BLaER1 treated with 17β-estradiol and CSF1 and Interleukin-3, amounts not matched to agents 10 nM and 100 nM (cell line): ENCODE results near the gene FGD3.

Experiments
- H3K27ac ChIP-seq, 11 experiments: shearing (Covaris generic); formaldehyde crosslinking; 2 replicates each; pipeline ENCODE4 v1.8.1; 2022
- H3K27me3 ChIP-seq, 11 experiments: shearing (Covaris generic); formaldehyde crosslinking; 2 replicates each; pipeline ENCODE4 v1.8.1; 2022
- H3K36me3 ChIP-seq, 11 experiments: shearing (Covaris generic); formaldehyde crosslinking; 2 replicates each; pipeline ENCODE4 v1.8.1; 2022
- H3K4me1 ChIP-seq, 10 experiments: shearing (Covaris generic); formaldehyde crosslinking; 2 replicates each; pipeline ENCODE4 v1.8.1; 2022
- H3K4me2 ChIP-seq, 11 experiments: shearing (Covaris generic); formaldehyde crosslinking; 2 replicates each; pipeline ENCODE4 v1.8.1; 2022
- H3K4me3 ChIP-seq, 10 experiments: shearing (Covaris generic); formaldehyde crosslinking; 2 replicates each; pipeline ENCODE4 v1.8.1; 2022
- H3K9ac ChIP-seq, 11 experiments: shearing (Covaris generic); formaldehyde crosslinking; 2 replicates each; pipeline ENCODE4 v1.8.1; 2022
- H3K9me3 ChIP-seq, 11 experiments: shearing (Covaris generic); formaldehyde crosslinking; replicated peaks in 1 of 11; 2 replicates each; pipeline ENCODE4 v1.8.1; 2022
- H4K20me1 ChIP-seq, 11 experiments: shearing (Covaris generic); formaldehyde crosslinking; 2 replicates each; pipeline ENCODE4 v1.8.1; 2022
- Cebpa-rat ChIP-seq, 11 experiments: shearing (Covaris generic); IDR thresholded peaks; 2 replicates each; pipeline ENCODE4 v1.8.1; 2022

Gene FGD3

DNA sequence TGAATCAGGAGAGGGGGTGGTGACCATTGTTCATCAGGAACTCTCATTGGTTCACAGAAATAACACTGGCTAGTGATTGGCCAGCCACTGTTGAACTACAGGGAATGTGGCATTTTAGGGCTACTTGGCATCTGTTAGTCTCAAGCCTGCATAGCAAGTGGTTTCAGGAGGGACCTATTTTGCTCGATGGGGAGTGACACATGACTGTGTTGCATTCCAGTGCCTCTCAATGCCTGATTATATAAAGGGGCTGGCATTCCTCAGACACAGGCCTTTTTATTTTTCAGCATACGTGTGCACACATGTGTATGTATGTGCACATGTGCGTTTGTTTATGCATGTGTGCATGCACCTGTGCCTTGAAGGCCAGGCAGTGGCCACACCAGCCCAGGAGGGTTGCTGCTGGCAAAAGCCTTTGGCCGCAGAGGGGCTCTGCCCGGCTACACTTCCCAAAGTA lies 23.2 kb downstream of the FGD3 start:
- peaks cover 60 to 99% (median 95%) of the 10 kb centered on the region in 11 experiments; a peak in 21 of 22 replicates for H4K20me1 ChIP-seq
- peak overlapping the region in 4 of 11 experiments; percentile 9 to 66 (median 32); a peak in 2 of 22 replicates for H3K9ac ChIP-seq
- no peak for TF ChIP-seq Cebpa-rat (IDR thresholded peaks at IDR 0.05)
- H3K4me1 ChIP-seq, result peaks cover 80 to 99% (median 92%) of the 10 kb centered on the region in 10 experiments
- H3K27ac ChIP-seq, result peak overlapping the region in 5 of 11 experiments; percentile 56 to 89 (median 80); a peak in 8 of 22 replicates
- H3K36me3 ChIP-seq, result peaks cover 24 to 79% (median 64%) of the 10 kb centered on the region in 11 experiments
- no peak overlapping the region for H3K4me3 ChIP-seq
- no peaks in the 10 kb centered on the region for H3K9me3 ChIP-seq
- peak overlapping the region; percentile 64 to 100 (median 98); a peak in 19 of 22 replicates for H3K4me2 ChIP-seq
- no peaks in the 10 kb centered on the region for H3K27me3 ChIP-seq

- Histone ChIP-seq H3K4me1 (peaks cover 74 to 96% (median 89%) of the 10 kb centered on the region in 10 experiments), H3K4me3 (no peak overlapping the region), H3K27ac (peak overlapping the region in 4 of 11 experiments; percentile 0 to 83 (median 50); a peak in 5 of 22 replicates), H3K9me3 (no peaks in the 10 kb centered on the region), H3K4me2 (peak overlapping the region in 10 of 11 experiments; percentile 3 to 100 (median 98); a peak in 15 of 22 replicates), H4K20me1 (peaks cover 62 to 99% (median 95%) of the 10 kb centered on the region in 11 experiments; a peak in 21 of 22 replicates), H3K27me3 (no peaks in the 10 kb centered on the region), H3K36me3 (peaks cover 30 to 84% (median 70%) of the 10 kb centered on the region in 11 experiments), H3K9ac (peak overlapping the region in 2 of 11 experiments; percentile 9 to 23; a peak in 1 of 22 replicates)
- no peak for TF ChIP-seq Cebpa-rat (IDR thresholded peaks at IDR 0.05)
Measured at GRCh38 chr9:92971121-92971520, 23.8 kb downstream of the FGD3 start.

- TF ChIP-seq Cebpa-rat (IDR thresholded peaks at IDR 0.05), result no peak
- H3K27me3 ChIP-seq, result no peaks in the 10 kb centered on the region
- H3K9ac ChIP-seq, result 0 out of 22 replicates have a peak overlapping the region, but pooled peaks of 1 of the 11 experiments have one; percentile 64
- peak overlapping the region in 10 of 11 experiments; percentile 35 to 100 (median 98); a peak in 17 of 22 replicates for H3K4me2 ChIP-seq
- peaks cover 37 to 84% (median 72%) of the 10 kb centered on the region in 11 experiments for H3K36me3 ChIP-seq
- peak overlapping the region in 9 of 11 experiments; percentile 52 to 84 (median 74); a peak in 12 of 22 replicates for H3K27ac ChIP-seq
- H4K20me1 ChIP-seq, result peaks cover 63 to 99% (median 95%) of the 10 kb centered on the region in 11 experiments; a peak in 21 of 22 replicates
- H3K4me1 ChIP-seq, result peaks cover 68 to 96% (median 86%) of the 10 kb centered on the region in 10 experiments
- no peaks in the 10 kb centered on the region for H3K9me3 ChIP-seq
- no peak overlapping the region for H3K4me3 ChIP-seq
Measured at GRCh38 chr9:92971776-92972175, 24.5 kb downstream of the FGD3 start.

DNA sequence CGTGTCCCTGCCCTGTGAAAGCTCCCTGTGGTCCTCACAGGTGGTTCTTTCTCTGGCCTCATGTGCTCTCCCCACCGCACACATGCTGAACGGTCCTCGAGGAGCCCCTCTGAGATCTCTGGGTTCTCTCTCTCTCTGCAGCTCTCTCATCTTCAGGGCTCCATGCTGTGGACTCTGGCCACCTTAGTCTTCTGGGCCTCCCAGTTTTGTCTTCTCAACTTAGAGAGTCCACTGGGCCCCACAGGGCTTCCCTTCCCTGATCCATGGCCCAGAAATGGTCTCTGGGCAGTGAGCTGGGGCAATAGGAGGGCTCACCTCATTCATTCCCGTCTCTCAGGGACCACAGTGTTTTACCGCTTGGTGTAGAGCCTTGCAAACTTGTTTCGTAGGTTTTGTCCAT lies 26.4 kb downstream of the FGD3 start:
- TF ChIP-seq Cebpa-rat (IDR thresholded peaks at IDR 0.05), result no peak
- Histone ChIP-seq H4K20me1 (peaks cover 61 to 94% (median 88%) of the 10 kb centered on the region in 11 experiments; a peak in 21 of 22 replicates), H3K27me3 (no peaks in the 10 kb centered on the region), H3K9ac (peak overlapping the region in 6 of 11 experiments; percentile 1 to 62 (median 36); a peak in 9 of 22 replicates), H3K4me3 (no peak overlapping the region), H3K27ac (peak overlapping the region in 10 of 11 experiments; percentile 39 to 84 (median 70); a peak in 19 of 22 replicates), H3K9me3 (peaks cover 0 to 3% (median 0%) of the 10 kb centered on the region in 11 experiments; a peak in 2 of 22 replicates), H3K4me2 (peak overlapping the region; percentile 26 to 81 (median 56); a peak in 21 of 22 replicates), H3K36me3 (peaks cover 50 to 79% (median 72%) of the 10 kb centered on the region in 11 experiments), H3K4me1 (peaks cover 48 to 90% (median 77%) of the 10 kb centered on the region in 10 experiments)

DNA sequence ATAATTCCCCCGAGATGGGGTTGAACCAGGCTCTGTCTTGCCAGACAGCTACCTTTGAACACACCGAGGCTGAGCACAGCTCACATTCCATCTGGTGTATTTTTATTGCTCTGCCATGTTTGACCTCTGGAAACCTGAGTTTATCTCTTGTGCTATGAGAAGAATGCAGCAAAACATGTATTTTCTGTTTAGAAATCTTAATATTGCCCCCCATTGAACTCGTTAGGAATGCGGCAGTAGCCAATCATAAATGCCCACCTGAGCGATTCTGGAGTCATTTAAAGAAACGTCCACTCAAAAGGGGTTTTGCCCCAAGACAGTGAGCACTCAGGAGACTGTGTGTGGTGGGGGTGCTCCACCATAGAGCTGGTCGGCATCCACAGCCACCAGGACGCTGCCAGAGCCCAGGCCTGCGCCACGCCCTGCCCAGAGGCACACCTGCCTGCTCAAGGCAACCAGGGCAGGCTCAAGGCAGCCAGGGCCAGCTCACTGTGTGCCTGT lies 26.9 kb downstream of the FGD3 start:
- H3K4me3 ChIP-seq, result no peak overlapping the region
- no peak for TF ChIP-seq Cebpa-rat (IDR thresholded peaks at IDR 0.05)
- H3K36me3 ChIP-seq, result peaks cover 51 to 78% (median 73%) of the 10 kb centered on the region in 11 experiments
- H3K9ac ChIP-seq, result peak overlapping the region in 6 of 11 experiments; percentile 1 to 62 (median 25); a peak in 7 of 22 replicates
- H3K27me3 ChIP-seq, result no peaks in the 10 kb centered on the region
- H3K4me2 ChIP-seq, result peak overlapping the region in 10 of 11 experiments; percentile 35 to 81 (median 58); a peak in 13 of 22 replicates
- peaks cover 43 to 85% (median 72%) of the 10 kb centered on the region in 10 experiments for H3K4me1 ChIP-seq
- H3K27ac ChIP-seq, result peak overlapping the region in 10 of 11 experiments; percentile 39 to 84 (median 70); a peak in 19 of 22 replicates
- H4K20me1 ChIP-seq, result peaks cover 56 to 94% (median 85%) of the 10 kb centered on the region in 11 experiments; a peak in 21 of 22 replicates
- peaks cover 0 to 7% (median 3%) of the 10 kb centered on the region in 11 experiments; a peak in 12 of 22 replicates for H3K9me3 ChIP-seq

DNA sequence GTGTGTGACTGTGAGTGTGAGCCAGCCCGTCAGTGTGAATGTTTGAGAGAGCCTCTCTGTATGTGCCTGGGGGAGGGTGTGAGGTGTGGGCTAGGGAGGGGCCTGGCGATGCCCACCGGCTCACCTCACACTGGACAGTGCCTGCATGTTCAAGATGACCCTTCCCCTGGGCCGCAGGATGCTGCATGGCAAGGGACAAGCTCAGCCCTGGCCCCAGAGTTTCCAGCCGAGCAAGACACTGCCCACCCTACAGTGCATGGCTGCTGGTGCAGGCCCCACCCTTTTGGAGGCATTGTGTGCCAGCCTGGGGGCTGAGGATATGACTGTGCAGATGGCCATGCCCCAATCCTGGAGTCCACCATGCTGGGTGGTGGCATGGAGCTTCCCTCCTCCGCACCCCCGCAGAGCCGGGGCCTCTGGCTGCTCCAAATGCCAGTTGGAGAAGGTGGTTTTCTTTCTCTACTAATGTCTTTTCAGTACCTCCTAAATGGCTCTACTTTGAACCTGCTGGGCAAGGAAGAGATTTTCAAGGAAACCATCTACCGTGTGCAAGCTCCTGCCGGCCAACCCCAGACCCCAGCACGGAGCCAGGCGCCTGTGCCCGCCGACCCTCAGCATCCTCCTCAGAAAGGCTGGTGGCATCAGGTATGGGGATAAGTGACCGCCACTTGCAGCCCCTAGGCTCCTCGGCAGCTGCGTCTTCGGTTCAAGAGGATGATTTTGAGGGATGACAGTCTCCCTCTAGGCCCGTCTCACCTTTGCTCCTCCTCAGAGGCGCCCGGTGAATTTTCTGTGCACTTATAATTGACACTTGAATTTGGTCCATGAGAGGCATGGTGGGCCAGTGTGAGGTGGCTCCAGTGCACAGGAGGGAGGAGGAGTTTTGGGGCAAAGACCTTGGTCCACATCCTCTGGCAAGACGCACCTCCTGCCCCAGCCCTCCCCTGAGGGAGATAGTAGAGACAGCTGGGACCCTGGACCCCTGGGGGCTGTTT lies 27.7 kb downstream of the FGD3 start:
- Histone ChIP-seq H3K4me3 (no peak overlapping the region), H3K9ac (peak overlapping the region in 2 of 11 experiments; percentile 27 to 49; a peak in 2 of 22 replicates), H3K27ac (peak overlapping the region in 7 of 11 experiments; percentile 18 to 84 (median 67); a peak in 12 of 22 replicates), H3K4me2 (peak overlapping the region in 3 of 11 experiments; percentile 47 to 81 (median 62); a peak in 3 of 22 replicates), H3K4me1 (peaks cover 35 to 81% (median 64%) of the 10 kb centered on the region in 10 experiments), H3K27me3 (no peaks in the 10 kb centered on the region), H3K9me3 (peaks cover 0 to 16% (median 11%) of the 10 kb centered on the region in 11 experiments; a peak in 17 of 22 replicates), H4K20me1 (peaks cover 52 to 94% (median 76%) of the 10 kb centered on the region in 11 experiments; a peak in 21 of 22 replicates), H3K36me3 (peaks cover 52 to 79% (median 76%) of the 10 kb centered on the region in 11 experiments)
- no peak for TF ChIP-seq Cebpa-rat (IDR thresholded peaks at IDR 0.05)

- Histone ChIP-seq H3K4me1 (peaks cover 22 to 75% (median 51%) of the 10 kb centered on the region in 10 experiments), H3K9me3 (peaks cover 5 to 29% (median 25%) of the 10 kb centered on the region in 11 experiments; a peak in 20 of 22 replicates), H3K4me2 (no peak overlapping the region), H3K36me3 (peaks cover 62 to 80% (median 77%) of the 10 kb centered on the region in 11 experiments), H4K20me1 (peaks cover 38 to 94% (median 62%) of the 10 kb centered on the region in 11 experiments; a peak in 21 of 22 replicates), H3K27ac (peak overlapping the region in 1 of 11 experiments; percentile 27; a peak in 1 of 22 replicates), H3K27me3 (no peaks in the 10 kb centered on the region), H3K4me3 (no peak overlapping the region), H3K9ac (peak overlapping the region in 2 of 11 experiments; percentile 33 to 48; a peak in 2 of 22 replicates)
- no peak for TF ChIP-seq Cebpa-rat (IDR thresholded peaks at IDR 0.05)
Measured at GRCh38 chr9:92976431-92976830, 29.1 kb downstream of the FGD3 start.
